ENCODE results near the gene UBE2Q1. TPM values are rescaled to one million over a fixed set of nuclear protein-coding genes. Genes with fewer than 3 reads are reported as not detected.

Gene UBE2Q1
- total RNA-seq, 6 experiments from 2014 or later = 23.6 to 48.6 (median 33.1) TPM

DNA sequence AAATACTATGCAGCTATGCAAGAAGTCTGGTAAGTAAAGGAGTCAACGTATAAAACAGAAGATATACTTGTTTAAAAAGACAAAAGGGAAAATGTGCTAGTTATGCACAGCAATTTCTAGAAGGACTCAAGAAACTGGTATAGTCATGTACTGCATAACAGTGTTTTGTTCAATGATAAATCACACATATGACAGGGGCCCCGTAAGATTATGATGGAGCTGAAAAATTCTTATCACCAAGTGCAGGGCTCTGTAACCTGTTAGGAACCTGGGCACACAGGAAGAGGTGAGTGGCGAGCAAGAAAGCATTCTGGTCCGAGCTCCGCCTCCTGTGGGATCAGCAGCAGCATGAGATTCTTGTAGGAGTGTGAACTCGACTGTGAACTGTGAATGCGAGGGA is 36.3 kb upstream of the UBE2Q1 start:
- 72% methylated on average over 5 of the region's 7 CpGs for WGBS (ENCODE audit: insufficient coverage, low coverage, low lambda C conversion rate, missing lambda C conversion rate)
- no peak overlapping the region for H3K27ac ChIP-seq
- H3K4me3 ChIP-seq = no peak overlapping the region
- H3K36me3 ChIP-seq = peaks cover 9 to 98% (median 54%) of the 10 kb centered on the region in 4 donors
- DNase-seq = no peak
- intact Hi-C loops (cut with DNase I) = no loop called here
- no peaks in the 10 kb centered on the region for H3K4me1 ChIP-seq
- H3K27me3 ChIP-seq = no peaks in the 10 kb centered on the region
- no peak for ATAC-seq
- no peak for TF ChIP-seq CTCF (IDR thresholded peaks at IDR 0.05)
- no peak for TF ChIP-seq POLR2A (IDR thresholded peaks at IDR 0.05)
- H3K9me3 ChIP-seq = no peaks in the 10 kb centered on the region

GRCh38 chr1:154593390-154593789 is 34.9 kb upstream of the UBE2Q1 start:
- no peak for ATAC-seq
- Histone ChIP-seq H3K27ac (no peak overlapping the region), H3K9me3 (no peaks in the 10 kb centered on the region), H3K27me3 (no peaks in the 10 kb centered on the region), H3K36me3 (peaks cover 22 to 100% (median 66%) of the 10 kb centered on the region in 4 donors), H3K4me1 (no peaks in the 10 kb centered on the region), H3K4me3 (no peak overlapping the region)
- intact Hi-C loops (cut with DNase I) = no loop called here
- DNase-seq = no peak
- TF ChIP-seq POLR2A (IDR thresholded peaks at IDR 0.05) = no peak
- no peak for TF ChIP-seq CTCF (IDR thresholded peaks at IDR 0.05)

- 89% methylated on average over 3 of the region's 7 CpGs for WGBS (ENCODE audit: insufficient coverage, low coverage, low lambda C conversion rate, missing lambda C conversion rate)
- intact Hi-C loops (cut with DNase I) = no loop called here
- DNase-seq (no peak), ATAC-seq (no peak)
- TF ChIP-seq POLR2A (IDR thresholded peaks at IDR 0.05) (no peak), CTCF (IDR thresholded peaks at IDR 0.05) (no peak)
- H3K27me3 ChIP-seq = no peaks in the 10 kb centered on the region
- no peak overlapping the region for H3K27ac ChIP-seq
- H3K36me3 ChIP-seq = peaks cover 39 to 100% (median 67%) of the 10 kb centered on the region in 4 donors
- H3K4me1 ChIP-seq = no peaks in the 10 kb centered on the region
- no peaks in the 10 kb centered on the region for H3K9me3 ChIP-seq
- H3K4me3 ChIP-seq = no peak overlapping the region
Measured at GRCh38 chr1:154591206-154591605, 32.7 kb upstream of the UBE2Q1 start.

DNA sequence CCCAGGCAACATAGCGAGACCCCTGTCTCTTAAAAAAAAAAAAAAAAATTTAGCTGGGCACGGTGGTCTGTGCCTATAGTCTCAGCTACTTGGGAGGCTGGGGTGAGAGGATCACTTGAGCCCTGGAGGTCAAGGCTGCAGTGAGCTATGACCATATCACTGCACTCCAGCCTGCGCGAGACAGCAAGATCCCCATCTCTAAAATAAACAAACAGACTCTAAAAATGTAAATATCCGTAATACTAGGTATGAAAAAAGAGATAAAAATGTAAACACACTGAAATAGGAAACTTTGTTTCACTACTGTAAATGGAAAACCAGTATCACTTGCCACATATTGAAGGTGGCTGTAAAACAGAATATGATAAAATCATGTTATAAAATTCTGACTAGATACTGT is 32.3 kb upstream of the UBE2Q1 start:
- WGBS (ENCODE audit: insufficient coverage, low coverage, low lambda C conversion rate, missing lambda C conversion rate) = 70% methylated on average over 5 of the region's 5 CpGs
- intact Hi-C loops (cut with DNase I) = no loop called here
- peaks cover 41 to 100% (median 68%) of the 10 kb centered on the region in 4 donors for H3K36me3 ChIP-seq
- no peaks in the 10 kb centered on the region for H3K9me3 ChIP-seq
- no peaks in the 10 kb centered on the region for H3K27me3 ChIP-seq
- TF ChIP-seq POLR2A (IDR thresholded peaks at IDR 0.05) (no peak), CTCF (IDR thresholded peaks at IDR 0.05) (no peak)
- H3K27ac ChIP-seq = no peak overlapping the region
- DNase-seq = no peak
- H3K4me1 ChIP-seq = no peaks in the 10 kb centered on the region
- no peak for ATAC-seq
- no peak overlapping the region for H3K4me3 ChIP-seq

GRCh38 chr1:154589780-154590179 is 31.3 kb upstream of the UBE2Q1 start:
- H3K27me3 ChIP-seq = no peaks in the 10 kb centered on the region
- H3K4me3 ChIP-seq = no peak overlapping the region
- H3K4me1 ChIP-seq = no peaks in the 10 kb centered on the region
- H3K36me3 ChIP-seq = peaks cover 46 to 100% (median 73%) of the 10 kb centered on the region in 4 donors
- H3K27ac ChIP-seq = no peak overlapping the region
- intact Hi-C loops (cut with DNase I) = no loop called here
- DNase-seq (no peak), ATAC-seq (no peak)
- TF ChIP-seq CTCF (IDR thresholded peaks at IDR 0.05) (no peak), POLR2A (IDR thresholded peaks at IDR 0.05) (no peak)
- WGBS (ENCODE audit: insufficient coverage, low coverage, low lambda C conversion rate, missing lambda C conversion rate) = 92% methylated on average over 2 of the region's 10 CpGs
- H3K9me3 ChIP-seq = no peaks in the 10 kb centered on the region
